WERI-Rb-1 (cell line): Measurements from ENCODE around the gene NLRP9.

ENCODE experiments used
- DNase-seq: peaks from one replicate; pipeline ENCODE4 v3.0.0-alpha.2; 2020
- H3K27ac ChIP-seq: fragments of 250-450 bp; sonication (Bioruptor Pico); 2 replicates; pipeline ENCODE4 v1.5.1; 2020; ENCODE audit warnings: mild to moderate bottlenecking, moderate library complexity
- H3K27me3 ChIP-seq: fragments of 250-450 bp; sonication (Bioruptor Pico); 2 replicates; pipeline ENCODE4 v1.5.1; 2021; ENCODE audit warnings: mild to moderate bottlenecking, low read depth, moderate library complexity; ENCODE audit not compliant: insufficient read depth, severe bottlenecking
- H3K36me3 ChIP-seq: fragments of 250-450 bp; sonication (Bioruptor Pico); 2 replicates; pipeline ENCODE4 v1.5.1; 2020; ENCODE audit warnings: mild to moderate bottlenecking, moderate library complexity
- H3K4me3 ChIP-seq: 2 replicates; pipeline ENCODE4 v1.5.1; 2011; ENCODE audit warnings: low read depth, mild to moderate bottlenecking, control low read depth, low read length
- H3K9me3 ChIP-seq: fragments of 250-450 bp; sonication (Bioruptor Pico); 2 replicates; pipeline ENCODE4 v1.5.1; 2021; ENCODE audit warnings: mild to moderate bottlenecking, moderate library complexity; ENCODE audit not compliant: severe bottlenecking
- TF ChIP-seq, protein P1 (sequence below): IDR thresholded peaks from 2 replicates; pipeline ENCODE4 v1.5.1; 2011; ENCODE audit warnings: low read depth, mild to moderate bottlenecking, control low read depth, inconsistent platforms, low read length

The NLRP9 gene

DNA sequence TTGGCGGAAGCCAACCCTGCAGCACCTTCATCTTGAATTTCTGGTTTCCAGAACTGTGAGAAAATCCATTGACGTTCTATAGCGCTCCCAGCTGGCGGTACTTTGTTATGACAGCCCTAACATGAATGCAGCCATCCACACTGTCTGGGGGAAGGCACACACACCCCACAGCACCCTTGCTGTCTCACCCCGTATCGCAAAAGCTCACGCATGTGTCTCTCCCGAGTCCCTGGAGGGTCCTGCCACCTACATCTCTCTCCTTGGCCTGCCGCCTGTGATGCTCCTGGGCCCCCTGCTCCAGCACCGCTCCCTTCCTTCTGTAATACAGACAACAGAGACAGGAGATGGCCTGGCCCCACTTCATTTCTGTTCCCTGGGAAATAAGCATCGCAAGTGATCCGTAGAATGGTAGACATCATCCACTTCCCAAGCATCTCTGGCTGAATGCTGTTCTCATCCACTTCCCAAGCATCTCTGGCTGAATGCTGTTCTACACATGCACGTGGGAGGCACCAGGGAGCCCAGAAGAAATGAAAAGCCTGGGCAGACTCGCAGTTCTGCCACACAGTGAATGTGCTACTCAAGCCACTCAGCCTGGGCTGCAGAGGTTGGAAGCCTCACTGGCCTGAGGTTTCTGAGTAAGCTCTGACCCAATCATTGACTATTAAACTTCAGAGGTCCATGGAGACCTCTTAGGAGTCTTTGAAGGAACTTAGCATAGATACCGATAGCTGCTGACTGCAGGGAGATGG, 33.5 kb downstream of the NLRP9 start:
- H3K4me3 ChIP-seq: no peak overlapping the region
- DNase-seq: no peak
- no peak overlapping the region for H3K27ac ChIP-seq
- peaks cover 6% of the 10 kb centered on the region for H3K27me3 ChIP-seq
- peaks cover 7% of the 10 kb centered on the region for H3K36me3 ChIP-seq
- no peaks in the 10 kb centered on the region for H3K9me3 ChIP-seq
- TF ChIP-seq, protein P1, sequence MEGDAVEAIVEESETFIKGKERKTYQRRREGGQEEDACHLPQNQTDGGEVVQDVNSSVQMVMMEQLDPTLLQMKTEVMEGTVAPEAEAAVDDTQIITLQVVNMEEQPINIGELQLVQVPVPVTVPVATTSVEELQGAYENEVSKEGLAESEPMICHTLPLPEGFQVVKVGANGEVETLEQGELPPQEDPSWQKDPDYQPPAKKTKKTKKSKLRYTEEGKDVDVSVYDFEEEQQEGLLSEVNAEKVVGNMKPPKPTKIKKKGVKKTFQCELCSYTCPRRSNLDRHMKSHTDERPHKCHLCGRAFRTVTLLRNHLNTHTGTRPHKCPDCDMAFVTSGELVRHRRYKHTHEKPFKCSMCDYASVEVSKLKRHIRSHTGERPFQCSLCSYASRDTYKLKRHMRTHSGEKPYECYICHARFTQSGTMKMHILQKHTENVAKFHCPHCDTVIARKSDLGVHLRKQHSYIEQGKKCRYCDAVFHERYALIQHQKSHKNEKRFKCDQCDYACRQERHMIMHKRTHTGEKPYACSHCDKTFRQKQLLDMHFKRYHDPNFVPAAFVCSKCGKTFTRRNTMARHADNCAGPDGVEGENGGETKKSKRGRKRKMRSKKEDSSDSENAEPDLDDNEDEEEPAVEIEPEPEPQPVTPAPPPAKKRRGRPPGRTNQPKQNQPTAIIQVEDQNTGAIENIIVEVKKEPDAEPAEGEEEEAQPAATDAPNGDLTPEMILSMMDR: no peak

- Histone ChIP-seq H3K4me3 (no peak overlapping the region), H3K27me3 (peaks cover 2% of the 10 kb centered on the region), H3K9me3 (no peaks in the 10 kb centered on the region), H3K27ac (no peak overlapping the region), H3K36me3 (peaks cover 7% of the 10 kb centered on the region)
- TF ChIP-seq, protein P1: peak; percentile 58
- DNase-seq: no peak
Observed at GRCh38 chr19:55703790-55704215, 34.4 kb downstream of the NLRP9 start.

DNA sequence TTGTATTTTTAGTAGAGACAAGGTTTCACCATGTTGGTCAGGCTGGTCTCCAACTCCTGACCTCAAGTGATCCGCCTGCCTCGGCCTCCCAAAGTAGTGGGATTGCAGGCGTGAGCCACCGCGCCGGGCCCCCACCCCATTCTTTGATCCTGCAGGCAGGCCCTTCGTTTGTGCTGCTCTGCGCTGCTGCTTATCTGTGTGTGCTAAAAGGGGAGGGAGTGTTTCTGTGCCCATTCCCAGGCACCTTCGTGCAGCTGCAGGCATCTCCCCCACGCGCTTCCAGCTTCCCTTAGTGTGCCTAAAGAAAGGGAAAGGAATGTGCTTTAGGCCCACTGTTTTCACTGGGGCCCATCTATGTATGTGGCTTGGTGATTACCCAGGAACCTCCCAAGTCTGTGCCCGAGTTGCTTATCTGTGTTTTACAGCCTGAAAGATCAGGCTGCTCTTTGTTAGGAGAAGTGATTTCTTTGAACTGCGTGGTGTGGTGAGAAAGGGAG, 36.0 kb downstream of the NLRP9 start:
- Histone ChIP-seq H3K4me3 (no peak overlapping the region), H3K27me3 (peaks cover 2% of the 10 kb centered on the region), H3K9me3 (no peaks in the 10 kb centered on the region), H3K27ac (no peak overlapping the region), H3K36me3 (peaks cover 7% of the 10 kb centered on the region)
- TF ChIP-seq, protein P1: no peak
- no peak for DNase-seq

GRCh38 chr19:55700813-55701212, 37.4 kb downstream of the NLRP9 start:
- Histone ChIP-seq H3K4me3 (no peak overlapping the region), H3K36me3 (peaks cover 19% of the 10 kb centered on the region), H3K27ac (no peak overlapping the region), H3K27me3 (no peaks in the 10 kb centered on the region), H3K9me3 (no peaks in the 10 kb centered on the region)
- TF ChIP-seq, protein P1: no peak
- no peak for DNase-seq

DNA sequence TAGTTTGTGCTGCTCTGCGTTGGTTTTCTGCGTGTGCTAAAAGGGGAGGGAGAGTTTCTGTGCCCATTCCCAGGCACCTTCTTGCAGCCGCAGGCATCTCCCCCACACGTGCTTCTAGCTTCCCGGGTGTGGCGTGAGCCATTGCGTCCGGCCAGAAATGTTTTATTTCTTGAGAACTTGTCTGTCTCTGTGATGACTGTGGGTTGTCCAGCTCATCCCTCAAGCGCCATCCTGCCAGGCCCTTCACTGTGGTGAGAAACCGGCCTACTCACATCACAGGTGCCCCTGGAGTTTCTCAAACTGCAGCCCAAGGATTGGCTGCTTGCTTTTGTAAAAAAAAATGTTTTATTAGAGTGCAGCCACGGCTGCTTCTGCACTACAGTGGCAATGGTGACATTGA, 39.0 kb downstream of the NLRP9 start:
- Histone ChIP-seq H3K9me3 (no peaks in the 10 kb centered on the region), H3K4me3 (no peak overlapping the region), H3K36me3 (peaks cover 26% of the 10 kb centered on the region), H3K27me3 (no peaks in the 10 kb centered on the region), H3K27ac (no peak overlapping the region)
- TF ChIP-seq, protein P1: no peak
- no peak for DNase-seq

- Histone ChIP-seq H3K4me3 (no peak overlapping the region), H3K36me3 (peaks cover 30% of the 10 kb centered on the region)
- DNase-seq: no peak
Observed at GRCh38 chr19:55698256-55698655, 39.9 kb downstream of the NLRP9 start.

More at GRCh38 chr19:55698256-55698655, 39.9 kb downstream of the NLRP9 start:
- Histone ChIP-seq H3K27ac (no peak overlapping the region), H3K27me3 (no peaks in the 10 kb centered on the region), H3K9me3 (no peaks in the 10 kb centered on the region)
- TF ChIP-seq, protein P1: no peak
